ENCODE results near the gene AKAP3. TPM values are rescaled to one million over a fixed set of nuclear protein-coding genes. Genes with fewer than 3 reads are reported as not detected.

The AKAP3 gene
- total RNA-seq, 2 experiments from 2014 or later = 2.5 to 2.6 TPM

GRCh38 chr12:4630262-4630661 lies 18.6 kb downstream of the AKAP3 start:
- H3K27ac Mint-ChIP-seq = no peak overlapping the region
- no peak overlapping the region for H3K4me3 Mint-ChIP-seq
- CTCF ChIA-PET = no interaction called here
- DNase-seq = no peak
- peaks cover 22% of the 10 kb centered on the region for H3K27me3 Mint-ChIP-seq
- no peaks in the 10 kb centered on the region for H3K4me1 Mint-ChIP-seq
- POLR2A ChIA-PET = no interaction called here
- no peaks in the 10 kb centered on the region for H3K36me3 Mint-ChIP-seq (ENCODE audit: low read depth)
- H3K9me3 Mint-ChIP-seq = no peaks in the 10 kb centered on the region

GRCh38 chr12:4628406-4628805 lies 20.4 kb downstream of the AKAP3 start:
- Mint-ChIP-seq H3K27me3 (peaks cover 27% of the 10 kb centered on the region), H3K9me3 (no peaks in the 10 kb centered on the region), H3K27ac (no peak overlapping the region), H3K4me3 (no peak overlapping the region), H3K4me1 (no peaks in the 10 kb centered on the region), H3K36me3 (ENCODE audit: low read depth) (no peaks in the 10 kb centered on the region)
- ChIA-PET POLR2A (no interaction called here), CTCF (no interaction called here)
- DNase-seq = no peak

GRCh38 chr12:4626543-4626942 lies 22.3 kb downstream of the AKAP3 start:
- ChIA-PET CTCF (no interaction called here), POLR2A (no interaction called here)
- H3K4me1 Mint-ChIP-seq = no peaks in the 10 kb centered on the region
- no peak overlapping the region for H3K4me3 Mint-ChIP-seq
- H3K27ac Mint-ChIP-seq = no peak overlapping the region
- no peak for DNase-seq
- H3K9me3 Mint-ChIP-seq = no peaks in the 10 kb centered on the region
- H3K36me3 Mint-ChIP-seq (ENCODE audit: low read depth) = no peaks in the 10 kb centered on the region
- peaks cover 37% of the 10 kb centered on the region for H3K27me3 Mint-ChIP-seq

GRCh38 chr12:4621511-4621910 lies 27.3 kb downstream of the AKAP3 start:
- ChIA-PET POLR2A (no interaction called here), CTCF (no interaction called here)
- Mint-ChIP-seq H3K9me3 (no peaks in the 10 kb centered on the region), H3K27ac (no peak overlapping the region), H3K4me3 (no peak overlapping the region), H3K36me3 (ENCODE audit: low read depth) (no peaks in the 10 kb centered on the region), H3K4me1 (no peaks in the 10 kb centered on the region), H3K27me3 (peaks cover 26% of the 10 kb centered on the region)
- DNase-seq = no peak

GRCh38 chr12:4615667-4616066 lies 33.2 kb downstream of the AKAP3 start:
- Mint-ChIP-seq H3K9me3 (no peaks in the 10 kb centered on the region), H3K4me3 (no peak overlapping the region), H3K27ac (no peak overlapping the region), H3K4me1 (no peaks in the 10 kb centered on the region), H3K27me3 (no peaks in the 10 kb centered on the region), H3K36me3 (ENCODE audit: low read depth) (peaks cover 23% of the 10 kb centered on the region)
- ChIA-PET CTCF (interaction anchor here (0.7 to 0.9 kb wide), 2 partner anchors 10 to 23 kb away, joined by 3 read pairs; no protein-coding TSS in a partner anchor), POLR2A (no interaction called here)
- no peak for DNase-seq

GRCh38 chr12:4610481-4610880 lies 38.4 kb downstream of the AKAP3 start:
- ChIA-PET POLR2A (no interaction called here), CTCF (no interaction called here)
- H3K36me3 Mint-ChIP-seq (ENCODE audit: low read depth) = peaks cover 34% of the 10 kb centered on the region
- no peak overlapping the region for H3K27ac Mint-ChIP-seq
- H3K27me3 Mint-ChIP-seq = no peaks in the 10 kb centered on the region
- H3K4me3 Mint-ChIP-seq = no peak overlapping the region
- peaks cover 7% of the 10 kb centered on the region for H3K4me1 Mint-ChIP-seq
- DNase-seq = no peak
- no peaks in the 10 kb centered on the region for H3K9me3 Mint-ChIP-seq

- no peak for DNase-seq
- POLR2A ChIA-PET = no interaction called here
Observed at GRCh38 chr12:4609071-4609470, 39.8 kb downstream of the AKAP3 start.

GRCh38 chr12:4607056-4607455 lies 41.8 kb downstream of the AKAP3 start:
- Mint-ChIP-seq H3K36me3 (ENCODE audit: low read depth) (peaks cover 15% of the 10 kb centered on the region), H3K27me3 (peaks cover 8% of the 10 kb centered on the region), H3K27ac (no peak overlapping the region), H3K4me1 (peaks cover 15% of the 10 kb centered on the region), H3K9me3 (no peaks in the 10 kb centered on the region), H3K4me3 (no peak overlapping the region)
- ChIA-PET POLR2A (no interaction called here), CTCF (no interaction called here)
- DNase-seq = no peak

More at GRCh38 chr12:4609071-4609470, 39.8 kb downstream of the AKAP3 start:
- Mint-ChIP-seq H3K9me3 (no peaks in the 10 kb centered on the region), H3K4me3 (no peak overlapping the region), H3K27me3 (peaks cover 4% of the 10 kb centered on the region), H3K36me3 (ENCODE audit: low read depth) (peaks cover 28% of the 10 kb centered on the region), H3K4me1 (peaks cover 15% of the 10 kb centered on the region), H3K27ac (no peak overlapping the region)
- CTCF ChIA-PET = interaction anchor here (0.8 kb wide), 1 partner anchor 44 kb away, joined by 3 read pairs; no protein-coding TSS in a partner anchor

GRCh38 chr12:4604684-4605193 lies 44.1 kb downstream of the AKAP3 start:
- Mint-ChIP-seq H3K4me3 (peak overlapping the region; percentile 94), H3K27me3 (peaks cover 8% of the 10 kb centered on the region), H3K9me3 (no peaks in the 10 kb centered on the region), H3K27ac (peak overlapping the region; percentile 92), H3K4me1 (peaks cover 15% of the 10 kb centered on the region), H3K36me3 (ENCODE audit: low read depth) (peaks cover 6% of the 10 kb centered on the region)
- POLR2A ChIA-PET = no interaction called here
- CTCF ChIA-PET = interaction anchor here (0.6 to 2.6 kb wide), 12 partner anchors 9 to 157 kb away, joined by 3 to 14 read pairs (median 3); partner anchors contain the start of genes AKAP3 and NDUFA9
- DNase-seq = peak; percentile 85

GRCh38 chr12:4603946-4604345 lies 44.9 kb downstream of the AKAP3 start:
- ChIA-PET CTCF (interaction anchor here (0.6 to 2.6 kb wide), 9 partner anchors 8 to 156 kb away, joined by 3 to 14 read pairs (median 3); partner anchors contain the start of genes AKAP3 and NDUFA9), POLR2A (no interaction called here)
- Mint-ChIP-seq H3K27ac (no peak overlapping the region), H3K4me1 (peaks cover 15% of the 10 kb centered on the region), H3K27me3 (peaks cover 8% of the 10 kb centered on the region), H3K4me3 (no peak overlapping the region), H3K36me3 (ENCODE audit: low read depth) (peaks cover 3% of the 10 kb centered on the region), H3K9me3 (no peaks in the 10 kb centered on the region)
- no peak for DNase-seq

GRCh38 chr12:4603421-4603820 lies 45.4 kb downstream of the AKAP3 start:
- ChIA-PET CTCF (interaction anchor here (2.6 kb wide), 1 partner anchor 10 kb away, joined by 14 read pairs; no protein-coding TSS in a partner anchor), POLR2A (no interaction called here)
- no peak overlapping the region for H3K4me3 Mint-ChIP-seq
- no peak for DNase-seq
- peaks cover 15% of the 10 kb centered on the region for H3K4me1 Mint-ChIP-seq
- peaks cover 8% of the 10 kb centered on the region for H3K27me3 Mint-ChIP-seq
- peaks cover 3% of the 10 kb centered on the region for H3K36me3 Mint-ChIP-seq (ENCODE audit: low read depth)
- H3K9me3 Mint-ChIP-seq = no peaks in the 10 kb centered on the region
- no peak overlapping the region for H3K27ac Mint-ChIP-seq

GRCh38 chr12:4595881-4596280 lies 53.0 kb downstream of the AKAP3 start:
- no peaks in the 10 kb centered on the region for H3K4me1 Mint-ChIP-seq
- H3K9me3 Mint-ChIP-seq = no peaks in the 10 kb centered on the region
- ChIA-PET POLR2A (no interaction called here), CTCF (interaction anchor here (1.0 kb wide), 1 partner anchor 9 kb away, joined by 3 read pairs; no protein-coding TSS in a partner anchor)
- H3K27ac Mint-ChIP-seq = no peak overlapping the region
- H3K4me3 Mint-ChIP-seq = no peak overlapping the region
- no peaks in the 10 kb centered on the region for H3K27me3 Mint-ChIP-seq
- DNase-seq = no peak
- no peaks in the 10 kb centered on the region for H3K36me3 Mint-ChIP-seq (ENCODE audit: low read depth)

- no peak for DNase-seq
- H3K36me3 Mint-ChIP-seq (ENCODE audit: low read depth) = no peaks in the 10 kb centered on the region
- H3K9me3 Mint-ChIP-seq = no peaks in the 10 kb centered on the region
- POLR2A ChIA-PET = no interaction called here
- no peaks in the 10 kb centered on the region for H3K4me1 Mint-ChIP-seq
- H3K27me3 Mint-ChIP-seq = no peaks in the 10 kb centered on the region
- H3K4me3 Mint-ChIP-seq = no peak overlapping the region
- no peak overlapping the region for H3K27ac Mint-ChIP-seq
- CTCF ChIA-PET = interaction anchor here (1.9 kb wide), 1 partner anchor 10 kb away, joined by 6 read pairs; no protein-coding TSS in a partner anchor
Observed at GRCh38 chr12:4591180-4591687, 57.6 kb downstream of the AKAP3 start.

- ChIA-PET CTCF (interaction anchor here (1.9 kb wide), 1 partner anchor 11 kb away, joined by 6 read pairs; no protein-coding TSS in a partner anchor), POLR2A (no interaction called here)
- Mint-ChIP-seq H3K9me3 (no peaks in the 10 kb centered on the region), H3K27me3 (no peaks in the 10 kb centered on the region), H3K4me3 (no peak overlapping the region), H3K36me3 (ENCODE audit: low read depth) (no peaks in the 10 kb centered on the region), H3K4me1 (no peaks in the 10 kb centered on the region), H3K27ac (no peak overlapping the region)
- no peak for DNase-seq
Observed at GRCh38 chr12:4589941-4590340, 58.9 kb downstream of the AKAP3 start.

Measured in activated CD4-positive, alpha-beta T cell treated with anti-CD3 and anti-CD28 coated beads, Interleukin-2, amount 10 ng/mL, durations not matched to agents 7 days and 5 days (primary cell).